HEK293 (cell line): ENCODE data around the gene MAPK14.

ENCODE experiments used
- CTCF ChIA-PET: fragments of 350-600 bp; formaldehyde crosslinking; extraction: SDS; loops from one replicate; lab custom pipeline; 2021; ENCODE audit warnings: antibody characterized with exemption; lab: Yijun Ruan, JAX
- POLR2A ChIA-PET: fragments of 300-600 bp; formaldehyde crosslinking; extraction: SDS; loops from one replicate; lab custom pipeline; 2020; ENCODE audit warnings: antibody characterized with exemption, inconsistent platforms; lab: Yijun Ruan, JAX
- H3K27ac ChIP-seq: fragments of 200-500 bp; sonication (Bioruptor generic); 2 replicates; pipeline ENCODE4 v1.5.1; 2014; ENCODE audit warnings: low read depth, low read length, control low read depth, inconsistent platforms; ENCODE audit errors: extremely low read depth
- H3K36me3 ChIP-seq, 2 experiments: fragments of 200-500 bp in 1 of 2; sonication (Bioruptor generic) in 1 of 2; 1 replicate in 1 of 2; 2 replicates in 1 of 2; pipeline ENCODE4 v1.5.1; 2014 to 2017; ENCODE audit warnings: inconsistent platforms in 2 of 2, low read length in 2 of 2; ENCODE audit not compliant: control insufficient read depth in 2 of 2, insufficient read depth in 1 of 2
- H3K4me1 ChIP-seq: fragments of 200-500 bp; sonication (Bioruptor generic); 2 replicates; pipeline ENCODE4 v1.5.1; 2014; ENCODE audit warnings: mild to moderate bottlenecking, low read length, inconsistent platforms; ENCODE audit not compliant: control insufficient read depth, insufficient read depth
- H3K4me3 ChIP-seq: 2 replicates; pipeline ENCODE4 v1.5.1; 2011; ENCODE audit warnings: low read depth, mild to moderate bottlenecking, control low read depth, low read length, moderate library complexity
- H3K9me3 ChIP-seq: fragments of 200-500 bp; sonication (Bioruptor generic); 2 replicates; pipeline ENCODE4 v1.5.1; 2014; ENCODE audit warnings: low read depth, low read length, inconsistent platforms; ENCODE audit not compliant: control insufficient read depth, insufficient read depth
- REST ChIP-seq: fragments of 450-650 bp; formaldehyde crosslinking; IDR thresholded peaks from 2 replicates; pipeline ENCODE4 v1.5.1; 2016; ENCODE audit warnings: missing biosample characterization, missing genetic modification characterization
- SETDB1 ChIP-seq: IDR thresholded peaks from one replicate; pipeline ENCODE4 v1.6.1; 2017; ENCODE audit warnings: mild to moderate bottlenecking, low read length, moderate library complexity, mixed read lengths; ENCODE audit not compliant: insufficient read length
- YY1 ChIP-seq: fragments of 450-650 bp; formaldehyde crosslinking; IDR thresholded peaks from 2 replicates; pipeline ENCODE4 v1.5.1; 2018; ENCODE audit warnings: missing biosample characterization, missing genetic modification characterization
- ZBTB10 ChIP-seq: fragments of 450-650 bp; formaldehyde crosslinking; IDR thresholded peaks from 2 replicates; pipeline ENCODE4 v1.5.1; 2016; ENCODE audit warnings: missing biosample characterization, missing genetic modification characterization
- ZBTB11 ChIP-seq: fragments of 450-650 bp; formaldehyde crosslinking; conservative IDR thresholded peaks from 2 replicates; pipeline ENCODE4 v1.5.1; 2016; ENCODE audit warnings: low read depth, missing biosample characterization, missing genetic modification characterization
- ZFHX2 ChIP-seq: fragments of 450-650 bp; formaldehyde crosslinking; conservative IDR thresholded peaks from 2 replicates; pipeline ENCODE4 v1.5.1; 2016; ENCODE audit warnings: missing biosample characterization, missing genetic modification characterization
- ZNF114 ChIP-seq: fragments of 450-650 bp; formaldehyde crosslinking; IDR thresholded peaks from 2 replicates; pipeline ENCODE4 v1.5.0; 2017; ENCODE audit warnings: missing biosample characterization, missing genetic modification characterization
- ZNF16 ChIP-seq: fragments of 450-650 bp; formaldehyde crosslinking; IDR thresholded peaks from 2 replicates; pipeline ENCODE4 v1.5.1; 2016; ENCODE audit warnings: low read depth, missing biosample characterization, missing genetic modification characterization
- ZNF248 ChIP-seq: fragments of 450-650 bp; formaldehyde crosslinking; IDR thresholded peaks from 2 replicates; pipeline ENCODE4 v1.5.1; 2017; ENCODE audit warnings: missing biosample characterization, missing genetic modification characterization
- ZNF335 ChIP-seq: fragments of 450-650 bp; formaldehyde crosslinking; conservative IDR thresholded peaks from 2 replicates; pipeline ENCODE4 v1.5.1; 2016; ENCODE audit warnings: missing biosample characterization, missing genetic modification characterization
- ZNF37A ChIP-seq: fragments of 450-650 bp; IDR thresholded peaks from 2 replicates; pipeline ENCODE4 v1.5.1; 2018; ENCODE audit warnings: missing biosample characterization, missing genetic modification characterization
- ZNF449 ChIP-seq: fragments of 450-650 bp; formaldehyde crosslinking; IDR thresholded peaks from 2 replicates; pipeline ENCODE4 v1.5.1; 2017; ENCODE audit warnings: missing biosample characterization, mild to moderate bottlenecking, missing genetic modification characterization, moderate library complexity
- ZNF521 ChIP-seq: fragments of 450-650 bp; formaldehyde crosslinking; IDR thresholded peaks from 2 replicates; pipeline ENCODE4 v1.5.1; 2017; ENCODE audit warnings: missing biosample characterization, mild to moderate bottlenecking, missing genetic modification characterization
- ZNF621 ChIP-seq: fragments of 450-650 bp; formaldehyde crosslinking; IDR thresholded peaks from 2 replicates; pipeline ENCODE4 v1.5.1; 2017; ENCODE audit warnings: missing biosample characterization, missing genetic modification characterization
- ZNF626 ChIP-seq: fragments of 450-650 bp; sonication (Bioruptor Pico); formaldehyde crosslinking; IDR thresholded peaks from 2 replicates; pipeline ENCODE4 v1.5.1; 2018; ENCODE audit warnings: missing biosample characterization, missing genetic modification characterization, inconsistent platforms
- ZNF776 ChIP-seq: fragments of 450-650 bp; formaldehyde crosslinking; IDR thresholded peaks from 2 replicates; pipeline ENCODE4 v1.5.0; 2017; ENCODE audit warnings: missing biosample characterization, missing genetic modification characterization, borderline replicate concordance
- ZNF843 ChIP-seq: fragments of 450-650 bp; formaldehyde crosslinking; IDR thresholded peaks from 2 replicates; pipeline ENCODE4 v1.5.1; 2016; ENCODE audit warnings: missing biosample characterization, missing genetic modification characterization
- TF ChIP-seq, protein P1 (sequence below): fragments of 450-650 bp; formaldehyde crosslinking; IDR thresholded peaks from 2 replicates; pipeline ENCODE4; 2016; ENCODE audit warnings: missing biosample characterization, missing genetic modification characterization
- TF ChIP-seq, protein P2 (sequence below): fragments of 450-650 bp; formaldehyde crosslinking; IDR thresholded peaks from 2 replicates; pipeline ENCODE4 v1.5.1; 2016; ENCODE audit warnings: missing biosample characterization, missing genetic modification characterization
- TF ChIP-seq, protein P3 (sequence below): fragments of 450-650 bp; formaldehyde crosslinking; IDR thresholded peaks from 2 replicates; pipeline ENCODE4 v1.5.1; 2016; ENCODE audit warnings: missing biosample characterization, missing genetic modification characterization

Gene MAPK14

GRCh38 chr6:36133148-36133547 is 105.5 kb downstream of the MAPK14 start:
- no peak overlapping the region for H3K27ac ChIP-seq
- no peaks in the 10 kb centered on the region for H3K9me3 ChIP-seq
- H3K4me3 ChIP-seq, result no peak overlapping the region
- H3K4me1 ChIP-seq, result peaks cover 13% of the 10 kb centered on the region
- ChIA-PET POLR2A (no interaction called here), CTCF (interaction anchor here (0.9 to 1.5 kb wide), 5 partner anchors 8 to 228 kb away, joined by 3 to 6 read pairs (median 3); no protein-coding TSS in a partner anchor)
- TF ChIP-seq ZNF521 (tag by site-specific recombination), result no peak
- TF ChIP-seq ZNF248 (tag by site-specific recombination), result no peak
- TF ChIP-seq ZNF776 (tag by site-specific recombination), result no peak
- TF ChIP-seq ZNF626 (tag by site-specific recombination), result no peak
- TF ChIP-seq ZNF16, result no peak
- TF ChIP-seq ZBTB11, result no peak
- TF ChIP-seq ZNF449 (tag by site-specific recombination), result no peak
- TF ChIP-seq, protein P1, sequence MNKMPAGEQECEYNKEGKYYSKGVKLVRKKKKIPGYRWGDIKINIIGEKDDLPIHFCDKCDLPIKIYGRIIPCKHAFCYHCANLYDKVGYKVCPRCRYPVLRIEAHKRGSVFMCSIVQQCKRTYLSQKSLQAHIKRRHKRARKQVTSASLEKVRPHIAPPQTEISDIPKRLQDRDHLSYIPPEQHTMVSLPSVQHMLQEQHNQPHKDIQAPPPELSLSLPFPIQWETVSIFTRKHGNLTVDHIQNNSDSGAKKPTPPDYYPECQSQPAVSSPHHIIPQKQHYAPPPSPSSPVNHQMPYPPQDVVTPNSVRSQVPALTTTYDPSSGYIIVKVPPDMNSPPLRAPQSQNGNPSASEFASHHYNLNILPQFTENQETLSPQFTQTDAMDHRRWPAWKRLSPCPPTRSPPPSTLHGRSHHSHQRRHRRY (tag by site-specific recombination), result no peak
- TF ChIP-seq ZNF843, result no peak
- TF ChIP-seq REST, result no peak
- TF ChIP-seq ZNF114, result no peak
- H3K36me3 ChIP-seq, result peaks cover 0 to 2% of the 10 kb centered on the region in 2 experiments; a peak in 1 of 3 replicates

- Histone ChIP-seq H3K4me3 (no peak overlapping the region), H3K36me3 (peaks cover 0 to 8% of the 10 kb centered on the region in 2 experiments; a peak in 1 of 3 replicates), H3K27ac (no peak overlapping the region), H3K9me3 (no peaks in the 10 kb centered on the region), H3K4me1 (peaks cover 13% of the 10 kb centered on the region)
- ChIA-PET POLR2A (no interaction called here), CTCF (interaction anchor here (0.7 to 1.3 kb wide), 4 partner anchors 10 to 227 kb away, joined by 3 to 4 read pairs (median 4); no protein-coding TSS in a partner anchor)
- no peak for TF ChIP-seq ZNF335 (tag by site-specific recombination)
- no peak for TF ChIP-seq ZNF37A (tag by site-specific recombination)
- no peak for TF ChIP-seq ZFHX2
- TF ChIP-seq, protein P2, sequence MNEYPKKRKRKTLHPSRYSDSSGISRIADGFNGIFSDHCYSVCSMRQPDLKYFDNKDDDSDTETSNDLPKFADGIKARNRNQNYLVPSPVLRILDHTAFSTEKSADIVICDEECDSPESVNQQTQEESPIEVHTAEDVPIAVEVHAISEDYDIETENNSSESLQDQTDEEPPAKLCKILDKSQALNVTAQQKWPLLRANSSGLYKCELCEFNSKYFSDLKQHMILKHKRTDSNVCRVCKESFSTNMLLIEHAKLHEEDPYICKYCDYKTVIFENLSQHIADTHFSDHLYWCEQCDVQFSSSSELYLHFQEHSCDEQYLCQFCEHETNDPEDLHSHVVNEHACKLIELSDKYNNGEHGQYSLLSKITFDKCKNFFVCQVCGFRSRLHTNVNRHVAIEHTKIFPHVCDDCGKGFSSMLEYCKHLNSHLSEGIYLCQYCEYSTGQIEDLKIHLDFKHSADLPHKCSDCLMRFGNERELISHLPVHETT, result no peak
- no peak for TF ChIP-seq ZNF621 (tag by site-specific recombination)
- TF ChIP-seq, protein P3, sequence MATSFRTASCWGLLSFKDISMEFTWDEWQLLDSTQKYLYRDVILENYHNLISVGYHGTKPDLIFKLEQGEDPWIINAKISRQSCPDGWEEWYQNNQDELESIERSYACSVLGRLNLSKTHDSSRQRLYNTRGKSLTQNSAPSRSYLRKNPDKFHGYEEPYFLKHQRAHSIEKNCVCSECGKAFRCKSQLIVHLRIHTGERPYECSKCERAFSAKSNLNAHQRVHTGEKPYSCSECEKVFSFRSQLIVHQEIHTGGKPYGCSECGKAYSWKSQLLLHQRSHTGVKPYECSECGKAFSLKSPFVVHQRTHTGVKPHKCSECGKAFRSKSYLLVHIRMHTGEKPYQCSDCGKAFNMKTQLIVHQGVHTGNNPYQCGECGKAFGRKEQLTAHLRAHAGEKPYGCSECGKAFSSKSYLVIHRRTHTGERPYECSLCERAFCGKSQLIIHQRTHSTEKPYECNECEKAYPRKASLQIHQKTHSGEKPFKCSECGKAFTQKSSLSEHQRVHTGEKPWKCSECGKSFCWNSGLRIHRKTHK (tag by site-specific recombination), result no peak
- TF ChIP-seq YY1 (tag by site-specific recombination), result no peak
- no peak for TF ChIP-seq ZBTB10 (tag by site-specific recombination)
- no peak for TF ChIP-seq SETDB1
Measured at GRCh38 chr6:36133912-36134311, 106.3 kb downstream of the MAPK14 start.
